ENCODE data around the gene GDAP1L1.

Gene GDAP1L1

GRCh38 chr20:44219170-44219730 lies 27.9 kb upstream of the GDAP1L1 start:
- Histone ChIP-seq H3K4me2 (ENCODE audit: low read length) (no peak overlapping the region), H4K20me1 (ENCODE audit: insufficient read depth, low read length) (no peaks in the 10 kb centered on the region), H3K27me3 (ENCODE audit: low read depth, low read length) (no peaks in the 10 kb centered on the region), H2AFZ (ENCODE audit: low read depth, low read length) (no peak overlapping the region), H3K79me2 (ENCODE audit: low read length) (no peaks in the 10 kb centered on the region), H3K9me3 (ENCODE audit: insufficient read depth, low read length) (no peaks in the 10 kb centered on the region), H3K4me1 (ENCODE audit: low read length) (no peaks in the 10 kb centered on the region), H3K4me3 (ENCODE audit: low read length) (no peak overlapping the region), H3K36me3 (replicated peaks; ENCODE audit: low read depth, low read length) (no peaks in the 10 kb centered on the region), H3K9ac (ENCODE audit: low read length) (no peak overlapping the region), H3K27ac (ENCODE audit: low read length) (no peak overlapping the region)
- TF ChIP-seq, protein P1, sequence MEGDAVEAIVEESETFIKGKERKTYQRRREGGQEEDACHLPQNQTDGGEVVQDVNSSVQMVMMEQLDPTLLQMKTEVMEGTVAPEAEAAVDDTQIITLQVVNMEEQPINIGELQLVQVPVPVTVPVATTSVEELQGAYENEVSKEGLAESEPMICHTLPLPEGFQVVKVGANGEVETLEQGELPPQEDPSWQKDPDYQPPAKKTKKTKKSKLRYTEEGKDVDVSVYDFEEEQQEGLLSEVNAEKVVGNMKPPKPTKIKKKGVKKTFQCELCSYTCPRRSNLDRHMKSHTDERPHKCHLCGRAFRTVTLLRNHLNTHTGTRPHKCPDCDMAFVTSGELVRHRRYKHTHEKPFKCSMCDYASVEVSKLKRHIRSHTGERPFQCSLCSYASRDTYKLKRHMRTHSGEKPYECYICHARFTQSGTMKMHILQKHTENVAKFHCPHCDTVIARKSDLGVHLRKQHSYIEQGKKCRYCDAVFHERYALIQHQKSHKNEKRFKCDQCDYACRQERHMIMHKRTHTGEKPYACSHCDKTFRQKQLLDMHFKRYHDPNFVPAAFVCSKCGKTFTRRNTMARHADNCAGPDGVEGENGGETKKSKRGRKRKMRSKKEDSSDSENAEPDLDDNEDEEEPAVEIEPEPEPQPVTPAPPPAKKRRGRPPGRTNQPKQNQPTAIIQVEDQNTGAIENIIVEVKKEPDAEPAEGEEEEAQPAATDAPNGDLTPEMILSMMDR (IDR thresholded peaks at IDR 0.05; ENCODE audit: low read depth, low read length), result no peak
- TF ChIP-seq EZH2phosphoT487 (IDR thresholded peaks at IDR 0.05; ENCODE audit: low read depth), result no peak

GRCh38 chr20:44219791-44220190 lies 27.3 kb upstream of the GDAP1L1 start:
- TF ChIP-seq EZH2phosphoT487 (IDR thresholded peaks at IDR 0.05; ENCODE audit: low read depth), result no peak
- TF ChIP-seq, protein P1 (IDR thresholded peaks at IDR 0.05; ENCODE audit: low read depth, low read length), result no peak
- Histone ChIP-seq H3K4me3 (ENCODE audit: low read length) (no peak overlapping the region), H2AFZ (ENCODE audit: low read depth, low read length) (no peak overlapping the region), H3K9ac (ENCODE audit: low read length) (no peak overlapping the region), H3K79me2 (ENCODE audit: low read length) (no peaks in the 10 kb centered on the region), H3K4me1 (ENCODE audit: low read length) (no peaks in the 10 kb centered on the region), H3K27me3 (ENCODE audit: low read depth, low read length) (no peaks in the 10 kb centered on the region), H3K9me3 (ENCODE audit: insufficient read depth, low read length) (no peaks in the 10 kb centered on the region), H3K4me2 (ENCODE audit: low read length) (no peak overlapping the region), H4K20me1 (ENCODE audit: insufficient read depth, low read length) (no peaks in the 10 kb centered on the region), H3K36me3 (replicated peaks; ENCODE audit: low read depth, low read length) (no peaks in the 10 kb centered on the region), H3K27ac (ENCODE audit: low read length) (no peak overlapping the region)

DNA sequence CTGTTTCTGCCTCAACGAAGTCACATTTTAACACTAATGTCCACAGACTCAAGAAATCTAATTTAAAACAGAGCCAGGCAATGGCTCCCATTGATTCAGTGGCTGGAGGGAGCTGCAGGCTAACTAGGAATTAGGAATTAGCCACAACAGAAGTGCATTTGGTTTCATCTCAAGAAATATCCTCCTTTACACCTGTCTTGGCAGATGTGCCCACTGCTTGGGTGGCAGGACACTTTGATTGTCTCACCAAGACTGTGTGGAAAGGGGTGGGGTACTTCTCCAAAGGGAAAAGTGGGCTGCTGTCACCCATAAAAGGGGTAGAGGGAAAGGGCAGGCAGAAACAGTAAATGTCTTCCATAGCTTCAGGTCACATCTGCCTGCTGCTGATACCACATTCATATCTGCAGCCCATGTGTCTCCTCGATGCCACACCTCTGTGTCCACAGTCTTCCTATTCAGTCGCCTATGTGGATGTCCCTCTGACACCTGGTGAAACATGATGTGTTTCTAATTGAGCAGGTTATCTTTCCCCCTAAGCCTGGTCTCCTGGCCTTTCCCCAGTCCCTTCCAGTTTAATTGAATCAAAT lies 25.6 kb upstream of the GDAP1L1 start:
- no peak for TF ChIP-seq EZH2phosphoT487 (IDR thresholded peaks at IDR 0.05; ENCODE audit: low read depth)
- TF ChIP-seq, protein P1 (IDR thresholded peaks at IDR 0.05; ENCODE audit: low read depth, low read length), result no peak
- Histone ChIP-seq H3K79me2 (ENCODE audit: low read length) (no peaks in the 10 kb centered on the region), H3K4me2 (ENCODE audit: low read length) (no peak overlapping the region), H2AFZ (ENCODE audit: low read depth, low read length) (no peak overlapping the region), H3K9ac (ENCODE audit: low read length) (no peak overlapping the region), H3K9me3 (ENCODE audit: insufficient read depth, low read length) (no peaks in the 10 kb centered on the region), H3K27ac (ENCODE audit: low read length) (no peak overlapping the region), H3K36me3 (replicated peaks; ENCODE audit: low read depth, low read length) (no peaks in the 10 kb centered on the region), H3K4me1 (ENCODE audit: low read length) (no peaks in the 10 kb centered on the region), H3K4me3 (ENCODE audit: low read length) (no peak overlapping the region), H3K27me3 (ENCODE audit: low read depth, low read length) (no peaks in the 10 kb centered on the region), H4K20me1 (ENCODE audit: insufficient read depth, low read length) (no peaks in the 10 kb centered on the region)

DNA sequence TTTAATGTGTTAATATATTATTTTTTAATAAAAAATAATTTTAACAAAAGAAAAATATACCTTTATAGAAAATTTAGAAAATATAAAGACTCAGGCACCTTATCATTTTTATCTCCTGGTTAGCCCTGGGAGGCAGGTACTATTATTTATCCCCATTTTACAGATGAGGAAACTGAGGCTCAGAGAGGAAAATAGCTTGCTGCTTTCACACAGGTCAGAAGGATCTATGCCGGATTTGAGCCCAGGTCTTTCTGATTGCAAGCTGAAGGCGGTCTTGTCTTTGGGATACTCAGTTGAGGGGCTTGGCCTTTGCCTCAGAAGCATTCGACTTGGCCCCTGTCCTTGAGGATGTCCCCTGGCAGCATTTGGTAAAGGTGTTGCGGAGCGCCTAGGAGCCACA lies 25.1 kb upstream of the GDAP1L1 start:
- no peak overlapping the region for H3K4me2 ChIP-seq (ENCODE audit: low read length)
- H3K27ac ChIP-seq (ENCODE audit: low read length), result no peak overlapping the region
- H2AFZ ChIP-seq (ENCODE audit: low read depth, low read length), result no peak overlapping the region
- no peak overlapping the region for H3K9ac ChIP-seq (ENCODE audit: low read length)
- no peaks in the 10 kb centered on the region for H3K36me3 ChIP-seq (replicated peaks; ENCODE audit: low read depth, low read length)
- no peaks in the 10 kb centered on the region for H3K27me3 ChIP-seq (ENCODE audit: low read depth, low read length)
- no peaks in the 10 kb centered on the region for H4K20me1 ChIP-seq (ENCODE audit: insufficient read depth, low read length)
- no peaks in the 10 kb centered on the region for H3K4me1 ChIP-seq (ENCODE audit: low read length)
- H3K4me3 ChIP-seq (ENCODE audit: low read length), result no peak overlapping the region
- no peaks in the 10 kb centered on the region for H3K79me2 ChIP-seq (ENCODE audit: low read length)
- no peaks in the 10 kb centered on the region for H3K9me3 ChIP-seq (ENCODE audit: insufficient read depth, low read length)
- TF ChIP-seq EZH2phosphoT487 (IDR thresholded peaks at IDR 0.05; ENCODE audit: low read depth), result no peak
- TF ChIP-seq, protein P1 (IDR thresholded peaks at IDR 0.05; ENCODE audit: low read depth, low read length), result no peak
